GM12864 (cell line): ENCODE data around the gene PROK1.

Experiments used
- DNase-seq: peaks from one replicate; pipeline ENCODE4 v3.0.0-alpha.2; 2011; ENCODE audit warnings: low read depth
- H3K4me3 ChIP-seq: 2 replicates; pipeline ENCODE4 v1.5.1; 2011; ENCODE audit warnings: mild to moderate bottlenecking, low read depth, low read length, control low read depth
- TF ChIP-seq, protein P1 (sequence below): IDR thresholded peaks from 2 replicates; pipeline ENCODE4 v1.5.1; 2011; ENCODE audit warnings: low read depth, mild to moderate bottlenecking, moderate library complexity, low read length, control low read depth, inconsistent platforms; ENCODE audit errors: missing control alignments

Gene PROK1

DNA sequence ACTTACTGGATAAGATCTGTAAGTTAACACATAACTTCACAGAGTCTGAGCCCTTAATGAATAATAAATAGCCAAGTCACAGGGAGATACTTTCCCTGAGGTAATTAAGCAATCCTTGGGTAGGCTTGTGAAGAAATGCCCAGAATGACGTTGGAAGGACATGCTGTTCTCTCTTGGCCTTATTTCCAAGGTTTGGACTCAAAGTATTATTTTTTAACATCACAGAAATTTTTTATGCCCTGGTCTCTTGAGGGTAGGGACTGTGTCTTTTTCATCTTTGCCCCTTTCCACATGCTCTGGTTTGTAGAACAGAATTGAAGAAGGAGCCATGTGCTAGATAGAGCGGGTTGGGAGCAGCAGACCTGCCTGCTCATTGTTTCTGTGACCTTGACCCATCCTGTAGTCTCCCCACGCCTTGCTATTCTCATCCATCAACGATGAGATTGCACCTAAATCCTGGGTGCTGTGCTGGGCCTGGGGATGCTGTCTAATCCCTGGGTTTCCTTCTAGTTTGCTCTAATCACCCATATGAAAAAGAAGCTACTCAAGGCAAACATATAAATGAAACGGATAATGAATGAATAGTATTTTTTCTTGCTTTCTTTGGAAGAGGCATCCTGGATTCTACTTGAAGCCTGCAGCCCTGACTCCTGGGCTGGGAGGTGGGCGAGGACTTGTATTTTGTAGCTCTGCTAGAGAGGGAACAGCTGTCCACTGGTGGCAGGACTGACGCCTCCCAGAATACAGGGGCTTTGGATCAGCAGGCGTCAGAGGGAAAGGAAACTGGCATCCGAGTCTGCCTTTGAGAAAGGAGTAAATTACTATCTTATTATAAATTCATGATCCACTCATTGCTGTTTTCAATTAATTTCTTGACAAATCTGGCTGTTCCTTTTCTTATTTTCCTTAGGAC lies 26.0 kb upstream of the PROK1 start:
- TF ChIP-seq, protein P1, sequence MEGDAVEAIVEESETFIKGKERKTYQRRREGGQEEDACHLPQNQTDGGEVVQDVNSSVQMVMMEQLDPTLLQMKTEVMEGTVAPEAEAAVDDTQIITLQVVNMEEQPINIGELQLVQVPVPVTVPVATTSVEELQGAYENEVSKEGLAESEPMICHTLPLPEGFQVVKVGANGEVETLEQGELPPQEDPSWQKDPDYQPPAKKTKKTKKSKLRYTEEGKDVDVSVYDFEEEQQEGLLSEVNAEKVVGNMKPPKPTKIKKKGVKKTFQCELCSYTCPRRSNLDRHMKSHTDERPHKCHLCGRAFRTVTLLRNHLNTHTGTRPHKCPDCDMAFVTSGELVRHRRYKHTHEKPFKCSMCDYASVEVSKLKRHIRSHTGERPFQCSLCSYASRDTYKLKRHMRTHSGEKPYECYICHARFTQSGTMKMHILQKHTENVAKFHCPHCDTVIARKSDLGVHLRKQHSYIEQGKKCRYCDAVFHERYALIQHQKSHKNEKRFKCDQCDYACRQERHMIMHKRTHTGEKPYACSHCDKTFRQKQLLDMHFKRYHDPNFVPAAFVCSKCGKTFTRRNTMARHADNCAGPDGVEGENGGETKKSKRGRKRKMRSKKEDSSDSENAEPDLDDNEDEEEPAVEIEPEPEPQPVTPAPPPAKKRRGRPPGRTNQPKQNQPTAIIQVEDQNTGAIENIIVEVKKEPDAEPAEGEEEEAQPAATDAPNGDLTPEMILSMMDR: no peak
- no peak overlapping the region for H3K4me3 ChIP-seq
- no peak for DNase-seq

DNA sequence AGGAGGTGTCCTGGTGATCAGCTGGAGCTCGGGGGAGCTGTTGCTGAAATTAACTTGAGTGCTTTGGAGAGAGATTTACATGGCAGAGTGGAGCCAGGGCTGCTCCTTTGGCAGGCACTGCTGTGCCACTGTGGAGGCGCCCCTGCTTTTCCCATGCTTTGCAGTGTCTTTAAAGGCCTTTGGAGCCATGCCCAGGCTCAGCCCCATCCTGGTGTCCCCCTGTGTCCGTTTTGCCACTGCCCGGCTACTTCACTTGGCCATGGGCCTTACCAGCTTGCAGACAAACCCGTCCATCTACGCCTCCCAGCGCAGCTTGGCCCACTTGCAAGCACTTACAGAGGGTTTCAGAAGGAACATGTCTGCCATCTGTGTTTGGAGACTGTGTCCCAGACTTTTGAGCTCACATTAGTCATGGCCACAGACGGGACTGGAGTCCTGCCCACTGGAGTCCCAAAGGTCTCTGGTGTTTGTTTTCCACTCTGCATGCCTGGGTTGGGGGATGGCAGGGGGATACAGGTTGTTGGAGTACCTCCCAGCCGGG lies 25.3 kb upstream of the PROK1 start:
- no peak for DNase-seq
- TF ChIP-seq, protein P1: no peak
- H3K4me3 ChIP-seq: no peak overlapping the region

DNA sequence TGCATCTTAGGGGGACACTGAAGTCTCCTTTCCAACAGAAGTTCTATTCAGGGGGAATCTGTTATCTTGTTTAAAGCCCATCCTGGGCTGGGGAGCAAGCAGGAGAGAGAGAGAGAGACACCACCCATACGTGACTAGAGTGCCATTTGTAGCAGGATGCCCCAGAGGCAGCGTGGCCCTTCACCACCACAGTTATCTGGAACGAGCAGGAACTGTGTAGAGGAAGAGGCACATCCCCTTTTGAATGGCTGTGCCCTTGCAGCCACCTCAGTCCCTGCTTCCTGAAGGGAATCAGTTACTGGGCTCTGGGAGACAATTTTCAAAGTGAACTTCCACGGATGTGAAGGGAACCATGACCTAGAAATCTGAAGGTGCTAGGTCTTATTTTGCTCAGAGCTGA lies 24.1 kb upstream of the PROK1 start:
- TF ChIP-seq, protein P1: no peak
- DNase-seq: no peak
- no peak overlapping the region for H3K4me3 ChIP-seq

DNA sequence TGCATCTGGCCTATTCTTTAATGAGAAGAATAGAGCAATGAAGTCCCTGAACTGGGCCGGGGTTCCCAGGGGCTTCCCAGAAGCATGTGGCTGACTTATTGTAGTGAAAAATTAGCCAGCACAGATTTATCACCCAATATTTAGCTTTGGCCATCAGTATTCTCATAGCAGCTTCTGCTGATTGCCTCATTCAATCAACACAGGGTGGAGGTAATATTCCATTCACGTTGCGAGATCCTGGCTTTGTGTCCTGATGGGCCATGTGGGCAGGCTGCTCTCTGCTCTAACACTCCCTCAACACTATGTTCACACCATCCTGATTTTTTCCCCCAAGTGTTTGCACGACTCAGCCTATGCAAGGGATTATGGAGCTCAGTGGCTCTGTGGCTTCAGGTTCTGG lies 22.0 kb upstream of the PROK1 start:
- no peak for DNase-seq
- TF ChIP-seq, protein P1: no peak
- no peak overlapping the region for H3K4me3 ChIP-seq

DNA sequence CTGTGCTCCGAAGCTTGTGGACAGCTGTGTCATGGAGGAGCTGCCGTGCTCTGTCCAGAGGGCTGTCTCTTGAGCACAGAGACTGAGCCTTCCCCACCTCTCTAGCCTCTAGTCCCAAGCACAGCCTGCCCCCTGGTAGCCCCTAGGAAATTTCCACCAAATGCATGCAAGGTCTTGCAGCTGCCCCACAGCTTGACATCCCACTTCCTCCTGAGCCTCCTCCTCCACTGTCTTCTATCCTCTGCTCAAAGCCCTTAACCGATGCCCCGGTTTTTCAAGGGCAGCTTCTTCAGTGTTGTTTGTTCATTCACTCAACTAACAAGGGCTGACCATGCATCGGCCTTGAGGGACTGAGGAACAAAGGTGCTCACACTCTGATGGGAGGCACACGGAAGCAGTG lies 20.6 kb upstream of the PROK1 start:
- H3K4me3 ChIP-seq: no peak overlapping the region
- DNase-seq: no peak
- TF ChIP-seq, protein P1: no peak

DNA sequence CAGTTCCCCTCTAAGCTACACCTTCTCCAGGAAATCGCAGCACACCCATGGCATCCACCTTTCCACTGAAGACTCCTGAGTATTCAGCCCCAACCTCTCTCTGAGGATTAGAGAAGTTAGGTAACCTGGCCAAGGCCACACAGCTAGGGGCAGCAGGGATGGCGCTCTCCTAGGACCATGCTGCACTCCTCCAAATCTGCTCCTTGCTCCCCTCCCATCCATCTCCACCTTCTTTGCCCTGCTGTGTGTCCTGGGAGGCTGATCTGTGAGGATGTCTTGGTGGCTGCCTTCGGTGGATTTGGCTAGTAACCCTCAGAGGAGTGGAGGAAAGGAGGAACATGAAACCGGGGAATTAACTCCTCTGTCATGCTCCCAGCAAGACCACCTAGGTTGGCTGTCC lies 20.0 kb upstream of the PROK1 start:
- no peak for DNase-seq
- TF ChIP-seq, protein P1: no peak
- no peak overlapping the region for H3K4me3 ChIP-seq
